C4-2B (cell line): ENCODE results near the gene RBM14.

ENCODE experiments used
- CTCF ChIP-seq: fragments of 450-650 bp; conservative IDR thresholded peaks from 2 replicates; pipeline ENCODE4 v1.5.1; 2017; ENCODE audit warnings: mild to moderate bottlenecking
- ZFX ChIP-seq: fragments of 450-650 bp; IDR thresholded peaks from 2 replicates; pipeline ENCODE4 v1.6.1; 2017

GRCh38 chr11:66632952-66633351, 16.5 kb downstream of the RBM14 start:
- no peak for TF ChIP-seq CTCF
- TF ChIP-seq ZFX = no peak
